Panc1 (cell line): ENCODE data around the gene TGIF1. TPM values are rescaled to one million over a fixed set of nuclear protein-coding genes. Genes with fewer than 3 reads are reported as not detected.

Experiments used
- ATAC-seq: fragments of 200-7000 bp; cut with Tn5 transposase; 2 replicates; pipeline ENCODE4 v1.9.1; 2020; ENCODE audit warnings: mild to moderate bottlenecking, moderate library complexity
- BruUV-seq: library from RNA; stranded (reverse); fragments of 400-500 nt; replicated peaks from 2 replicates; lab custom pipeline; 2021; lab: Mats Ljungman, UMichigan
- CTCF ChIA-PET: fragments of 300-600 bp; sonication (Branson Sonifier 250); formaldehyde crosslinking; loops from one replicate; lab custom pipeline; 2022; ENCODE audit warnings: antibody characterized with exemption; lab: Charles Lee
- POLR2A ChIA-PET: fragments of 300-600 bp; sonication (Branson Sonifier 250); formaldehyde crosslinking; loops from one replicate; lab custom pipeline; 2022; ENCODE audit warnings: antibody characterized with exemption; lab: Charles Lee
- DNase-seq: peaks from one replicate; pipeline ENCODE4 v3.0.0-alpha.2; 2010; ENCODE audit warnings: low read depth, low spot score
- H3K27ac ChIP-seq: 2 replicates; pipeline ENCODE4 v1.5.1; 2011; ENCODE audit warnings: mild to moderate bottlenecking, low read length, inconsistent platforms
- H3K27me3 ChIP-seq: fragments of 200-500 bp; sonication (Bioruptor generic); 2 replicates; pipeline ENCODE4 v1.6.0; 2014; ENCODE audit warnings: low read length, inconsistent platforms; ENCODE audit not compliant: control insufficient read depth, insufficient read depth
- H3K36me3 ChIP-seq: fragments of 200-500 bp; sonication (Bioruptor generic); 2 replicates; pipeline ENCODE4 v1.5.1; 2014; ENCODE audit warnings: inconsistent platforms, mild to moderate bottlenecking, low read length, moderate library complexity; ENCODE audit not compliant: control insufficient read depth, insufficient read depth
- H3K4me1 ChIP-seq: 2 replicates; pipeline ENCODE4 v1.5.1; 2011; ENCODE audit warnings: inconsistent platforms, mild to moderate bottlenecking, low read length, moderate library complexity; ENCODE audit not compliant: control insufficient read depth, insufficient read depth
- H3K4me3 ChIP-seq, 2 experiments: 2 replicates each; pipeline ENCODE4 v1.5.1; 2011 to 2012; ENCODE audit warnings: low read depth in 2 of 2, low read length in 2 of 2, mild to moderate bottlenecking in 2 of 2, inconsistent platforms in 1 of 2, moderate library complexity in 1 of 2
- H3K9me3 ChIP-seq: fragments of 200-500 bp; sonication (Bioruptor generic); 2 replicates; pipeline ENCODE4 v1.5.1; 2014; ENCODE audit warnings: low read depth, mild to moderate bottlenecking, inconsistent platforms, low read length, moderate library complexity; ENCODE audit not compliant: control insufficient read depth, insufficient read depth
- POLR2AphosphoS5 ChIP-seq: IDR thresholded peaks from 2 replicates; pipeline ENCODE4 v1.6.1; 2012; ENCODE audit warnings: mild to moderate bottlenecking, low read depth, low read length, moderate library complexity
- SIN3A ChIP-seq: IDR thresholded peaks from 2 replicates; pipeline ENCODE4 v1.6.1; 2012; ENCODE audit warnings: low read depth, mild to moderate bottlenecking, low read length, moderate library complexity, borderline replicate concordance; ENCODE audit not compliant: insufficient read depth
- TCF7L2 ChIP-seq: IDR thresholded peaks from 2 replicates; pipeline ENCODE4 v1.6.1; 2011; ENCODE audit warnings: mild to moderate bottlenecking, low read depth, low read length, inconsistent platforms
- in situ Hi-C: cut with HindIII; loops from 2 replicates; pipeline ENCODE4 v1.10.0; 2016; ENCODE audit warnings: low sequenced_read_pairs, low pct_unique_long_range_greater_than_20kb
- intact Hi-C: fragments of 100-400 bp; cut with micrococcal nuclease; formaldehyde crosslinking; loops from one replicate; pipeline ENCODE4 v1.10.0; 2022; ENCODE audit not compliant: unreplicated experiment
- total RNA-seq: library from RNA; stranded (reverse); gene quantifications from one replicate; pipeline ENCODE4 v1.2.1, GENCODE V29; 2021; ENCODE audit not compliant: unreplicated experiment
- TF ChIP-seq, protein P1 (sequence below), 2 experiments: IDR thresholded peaks; 2 replicates each; pipeline ENCODE4 v1.6.1; 2011 to 2012; ENCODE audit warnings: low read depth in 2 of 2, control low read depth in 1 of 2, low read length in 1 of 2, mild to moderate bottlenecking in 1 of 2, moderate library complexity in 1 of 2; ENCODE audit not compliant: insufficient read depth in 1 of 2
- TF ChIP-seq, protein P2 (sequence below): fragments of 450-650 bp; IDR thresholded peaks from 2 replicates; pipeline ENCODE4 v1.5.1; 2017; ENCODE audit warnings: mild to moderate bottlenecking

Gene TGIF1
- total RNA-seq, 1 experiment from 2014 or later, result 171 TPM

DNA sequence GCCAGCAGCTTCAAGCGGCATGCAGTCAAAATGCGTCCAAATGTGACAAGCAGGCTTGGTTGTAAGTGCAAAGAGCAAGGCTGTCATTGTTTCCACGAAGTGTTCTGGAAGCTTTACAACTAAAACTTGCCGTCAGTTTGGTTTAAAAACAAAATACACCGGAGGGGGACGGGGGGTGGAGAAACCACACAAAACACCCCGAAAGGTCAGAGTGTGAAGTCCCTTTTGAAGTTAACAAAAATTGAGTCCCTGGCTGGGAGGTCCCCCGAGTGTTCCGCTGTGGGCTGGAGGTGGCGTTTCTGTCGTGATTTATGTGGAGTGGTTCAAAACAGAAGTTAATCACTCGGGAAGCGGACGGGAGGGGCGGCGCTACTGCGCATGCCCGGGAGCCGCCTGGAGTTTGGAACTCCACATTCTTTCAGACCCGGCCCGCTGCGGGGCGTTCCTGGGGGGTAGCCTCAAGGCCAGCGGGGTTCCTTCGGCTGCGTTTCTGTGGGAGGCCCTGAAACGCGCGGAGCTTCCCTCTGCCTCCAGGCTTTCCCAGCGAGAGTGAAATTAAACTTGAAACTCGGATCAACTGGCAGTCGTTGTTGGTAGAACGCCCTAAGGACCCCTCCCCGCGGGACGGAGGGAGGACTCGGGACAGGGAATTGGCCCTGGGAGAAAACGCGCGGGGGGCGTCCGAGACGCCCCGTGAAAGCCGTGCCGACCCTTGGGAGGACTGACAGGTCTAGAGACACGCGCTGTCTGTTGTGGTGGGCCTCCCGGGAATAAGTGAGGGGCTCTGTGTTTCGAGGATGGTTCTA lies 1.4 kb downstream of the TGIF1 start:
- H3K4me1 ChIP-seq, result peaks cover 31% of the 10 kb centered on the region
- H3K36me3 ChIP-seq, result peaks cover 9% of the 10 kb centered on the region
- DNase-seq (no peak), ATAC-seq (peak; percentile 7)
- H3K27ac ChIP-seq, result peak overlapping the region; percentile 100
- no peaks in the 10 kb centered on the region for H3K27me3 ChIP-seq
- no TSS peak for BruUV-seq
- CTCF ChIA-PET, result interaction anchor here (0.6 to 1.6 kb wide), 2 partner anchors 210 to 215 kb away, joined by 3 to 7 read pairs; no protein-coding TSS in a partner anchor
- H3K9me3 ChIP-seq, result no peaks in the 10 kb centered on the region
- peak; percentile 87 for TF ChIP-seq POLR2AphosphoS5
- TF ChIP-seq, protein P1, sequence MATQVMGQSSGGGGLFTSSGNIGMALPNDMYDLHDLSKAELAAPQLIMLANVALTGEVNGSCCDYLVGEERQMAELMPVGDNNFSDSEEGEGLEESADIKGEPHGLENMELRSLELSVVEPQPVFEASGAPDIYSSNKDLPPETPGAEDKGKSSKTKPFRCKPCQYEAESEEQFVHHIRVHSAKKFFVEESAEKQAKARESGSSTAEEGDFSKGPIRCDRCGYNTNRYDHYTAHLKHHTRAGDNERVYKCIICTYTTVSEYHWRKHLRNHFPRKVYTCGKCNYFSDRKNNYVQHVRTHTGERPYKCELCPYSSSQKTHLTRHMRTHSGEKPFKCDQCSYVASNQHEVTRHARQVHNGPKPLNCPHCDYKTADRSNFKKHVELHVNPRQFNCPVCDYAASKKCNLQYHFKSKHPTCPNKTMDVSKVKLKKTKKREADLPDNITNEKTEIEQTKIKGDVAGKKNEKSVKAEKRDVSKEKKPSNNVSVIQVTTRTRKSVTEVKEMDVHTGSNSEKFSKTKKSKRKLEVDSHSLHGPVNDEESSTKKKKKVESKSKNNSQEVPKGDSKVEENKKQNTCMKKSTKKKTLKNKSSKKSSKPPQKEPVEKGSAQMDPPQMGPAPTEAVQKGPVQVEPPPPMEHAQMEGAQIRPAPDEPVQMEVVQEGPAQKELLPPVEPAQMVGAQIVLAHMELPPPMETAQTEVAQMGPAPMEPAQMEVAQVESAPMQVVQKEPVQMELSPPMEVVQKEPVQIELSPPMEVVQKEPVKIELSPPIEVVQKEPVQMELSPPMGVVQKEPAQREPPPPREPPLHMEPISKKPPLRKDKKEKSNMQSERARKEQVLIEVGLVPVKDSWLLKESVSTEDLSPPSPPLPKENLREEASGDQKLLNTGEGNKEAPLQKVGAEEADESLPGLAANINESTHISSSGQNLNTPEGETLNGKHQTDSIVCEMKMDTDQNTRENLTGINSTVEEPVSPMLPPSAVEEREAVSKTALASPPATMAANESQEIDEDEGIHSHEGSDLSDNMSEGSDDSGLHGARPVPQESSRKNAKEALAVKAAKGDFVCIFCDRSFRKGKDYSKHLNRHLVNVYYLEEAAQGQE (IDR thresholded peaks at IDR 0.05; ENCODE audit: insufficient read depth in 1 of 2, low read depth in 2 of 2, low read length in 1 of 2), result peak in 1 of 2 experiments; percentile 36; a peak in 1 of 4 replicates
- TF ChIP-seq, protein P2, sequence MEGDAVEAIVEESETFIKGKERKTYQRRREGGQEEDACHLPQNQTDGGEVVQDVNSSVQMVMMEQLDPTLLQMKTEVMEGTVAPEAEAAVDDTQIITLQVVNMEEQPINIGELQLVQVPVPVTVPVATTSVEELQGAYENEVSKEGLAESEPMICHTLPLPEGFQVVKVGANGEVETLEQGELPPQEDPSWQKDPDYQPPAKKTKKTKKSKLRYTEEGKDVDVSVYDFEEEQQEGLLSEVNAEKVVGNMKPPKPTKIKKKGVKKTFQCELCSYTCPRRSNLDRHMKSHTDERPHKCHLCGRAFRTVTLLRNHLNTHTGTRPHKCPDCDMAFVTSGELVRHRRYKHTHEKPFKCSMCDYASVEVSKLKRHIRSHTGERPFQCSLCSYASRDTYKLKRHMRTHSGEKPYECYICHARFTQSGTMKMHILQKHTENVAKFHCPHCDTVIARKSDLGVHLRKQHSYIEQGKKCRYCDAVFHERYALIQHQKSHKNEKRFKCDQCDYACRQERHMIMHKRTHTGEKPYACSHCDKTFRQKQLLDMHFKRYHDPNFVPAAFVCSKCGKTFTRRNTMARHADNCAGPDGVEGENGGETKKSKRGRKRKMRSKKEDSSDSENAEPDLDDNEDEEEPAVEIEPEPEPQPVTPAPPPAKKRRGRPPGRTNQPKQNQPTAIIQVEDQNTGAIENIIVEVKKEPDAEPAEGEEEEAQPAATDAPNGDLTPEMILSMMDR, result no peak
- peak; percentile 86; the same call in 1 of the 2 replicates for TF ChIP-seq SIN3A
- peak; percentile 86 for TF ChIP-seq TCF7L2
- peak overlapping the region; percentile 97 to 98 for H3K4me3 ChIP-seq
- in situ Hi-C loops, result no loop called here
- POLR2A ChIA-PET, result interaction anchor here (0.6 to 0.8 kb wide), 5 partner anchors 41 to 215 kb away, joined by 3 to 9 read pairs (median 3); no protein-coding TSS in a partner anchor
- intact Hi-C loops, result loop anchor here (5.0 kb wide), 1 partner anchor 216 kb away; no protein-coding TSS in a partner anchor

DNA sequence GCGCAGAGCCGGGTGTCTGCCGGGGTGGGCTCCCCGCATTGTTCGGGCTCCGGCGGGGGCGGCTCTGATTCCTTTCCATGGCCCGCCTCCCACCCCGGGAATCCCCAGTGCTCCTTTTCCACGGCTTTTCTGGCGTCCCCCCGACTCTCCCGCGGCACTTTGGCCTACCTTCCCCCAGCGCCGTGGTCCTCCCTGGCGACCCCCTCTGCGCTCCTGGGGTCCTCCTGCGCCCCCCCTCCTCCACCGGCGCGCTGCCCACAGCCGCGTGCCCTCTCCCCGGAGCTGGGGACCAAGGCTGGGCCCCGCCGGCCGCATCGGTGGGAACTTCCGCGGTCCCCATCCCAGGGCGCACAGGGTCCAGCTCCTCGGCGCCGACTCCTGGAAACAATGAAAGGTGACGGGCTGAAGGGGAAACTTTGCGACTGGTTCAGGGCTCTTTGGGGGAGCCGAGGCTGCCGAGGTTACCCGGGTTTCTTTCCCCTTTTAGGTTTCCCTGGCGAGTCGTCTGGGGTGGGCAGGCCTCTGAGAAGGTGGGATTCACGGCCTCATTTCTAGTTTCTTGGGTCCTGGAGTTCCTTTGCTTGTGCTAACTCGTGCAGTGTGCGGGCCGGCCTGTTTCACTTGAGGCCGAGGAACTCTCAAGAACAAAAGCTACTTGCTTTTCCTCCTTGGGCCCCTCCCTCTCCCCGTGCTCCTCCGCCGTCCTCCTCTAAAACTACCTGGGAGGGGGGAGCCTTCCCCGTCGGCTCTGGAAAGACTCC lies 2.2 kb downstream of the TGIF1 start:
- Histone ChIP-seq H3K4me3 (peak overlapping the region; percentile 97 to 98), H3K36me3 (peaks cover 14% of the 10 kb centered on the region), H3K9me3 (no peaks in the 10 kb centered on the region), H3K4me1 (peaks cover 31% of the 10 kb centered on the region), H3K27ac (peak overlapping the region; percentile 100), H3K27me3 (no peaks in the 10 kb centered on the region)
- ChIA-PET POLR2A (interaction anchor here (0.5 to 3.3 kb wide), 7 partner anchors 54 to 213 kb away, joined by 3 to 23 read pairs (median 4); no protein-coding TSS in a partner anchor), CTCF (interaction anchor here (1.6 to 1.8 kb wide), 2 partner anchors 142 to 214 kb away, joined by 7 to 12 read pairs; no protein-coding TSS in a partner anchor)
- BruUV-seq, result no TSS peak
- intact Hi-C loops (loop anchor here (5.0 kb wide), 1 partner anchor 215 kb away; no protein-coding TSS in a partner anchor), in situ Hi-C loops (no loop called here)
- DNase-seq, result no peak
- TF ChIP-seq POLR2AphosphoS5 (peak; percentile 48), TCF7L2 (no peak), SIN3A (0 out of 2 replicates have a peak, but pooled peaks have one; percentile 30)
- TF ChIP-seq, protein P1 (IDR thresholded peaks at IDR 0.05; ENCODE audit: insufficient read depth in 1 of 2, low read depth in 2 of 2, low read length in 1 of 2), result no peak
- TF ChIP-seq, protein P2, result no peak; the same call in 1 of the 2 replicates
- ATAC-seq, result no peak
